ENCODE measurements around the gene DUSP11.

DUSP11 gene

DNA sequence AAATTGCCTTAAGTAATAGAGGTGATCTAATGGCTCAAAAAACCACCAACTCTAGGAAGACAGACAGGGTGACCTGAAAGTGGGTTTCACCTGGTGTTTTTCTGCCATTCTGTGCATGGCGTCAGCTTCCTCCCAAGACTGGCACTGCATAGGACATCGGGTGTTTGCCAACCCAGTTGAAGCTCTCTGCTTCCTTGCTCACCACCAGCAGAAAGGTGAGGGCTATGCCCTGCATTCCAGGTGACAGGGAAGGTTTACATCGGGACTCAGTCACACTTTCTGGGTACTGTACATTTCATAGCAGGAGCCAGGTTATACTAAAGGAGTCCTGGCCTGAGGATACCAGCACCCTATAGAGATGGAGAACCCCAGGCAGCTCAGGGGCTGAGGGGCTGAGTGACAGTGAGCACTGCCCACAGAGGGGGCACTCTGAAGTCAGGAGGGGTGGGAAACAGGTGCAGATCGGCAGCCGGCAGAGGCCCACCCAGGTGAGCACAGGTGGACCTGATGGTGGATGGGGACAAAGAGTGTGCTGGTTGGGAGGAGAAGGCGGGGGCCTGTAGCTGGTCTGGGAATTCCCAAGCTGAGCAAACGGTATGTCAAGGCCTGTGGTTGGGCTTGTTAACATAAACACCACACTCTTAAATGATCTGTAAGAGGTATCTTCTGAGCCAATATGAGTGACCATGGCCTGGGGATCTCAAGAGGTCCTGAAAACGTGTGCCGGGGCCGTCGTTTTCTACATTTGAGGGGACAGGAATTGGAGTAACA is 60.9 kb downstream of the DUSP11 start:
- no peak for TF ChIP-seq CTCF (IDR thresholded peaks at IDR 0.05)

GRCh38 chr2:73718421-73718820 is 61.5 kb downstream of the DUSP11 start:
- no peak for TF ChIP-seq CTCF (IDR thresholded peaks at IDR 0.05)

DNA sequence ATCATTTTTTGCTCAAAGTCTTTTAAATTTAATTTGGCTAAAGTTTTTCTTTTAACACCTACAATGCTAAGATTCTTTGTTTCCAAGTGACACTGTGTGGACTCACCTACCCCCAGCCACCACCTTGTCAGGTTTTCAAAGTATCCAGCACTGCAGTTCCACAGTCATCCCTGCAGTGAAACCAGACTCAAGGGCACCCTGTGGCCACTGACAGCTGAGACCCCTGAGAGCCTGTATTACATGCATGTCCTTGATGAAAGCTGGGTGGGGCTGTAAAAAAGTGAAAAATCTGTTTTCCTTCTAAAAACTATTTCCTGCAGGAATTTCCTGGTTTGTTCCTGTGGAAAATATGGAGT is 62.7 kb downstream of the DUSP11 start:
- TF ChIP-seq CTCF (IDR thresholded peaks at IDR 0.05), result no peak

DNA sequence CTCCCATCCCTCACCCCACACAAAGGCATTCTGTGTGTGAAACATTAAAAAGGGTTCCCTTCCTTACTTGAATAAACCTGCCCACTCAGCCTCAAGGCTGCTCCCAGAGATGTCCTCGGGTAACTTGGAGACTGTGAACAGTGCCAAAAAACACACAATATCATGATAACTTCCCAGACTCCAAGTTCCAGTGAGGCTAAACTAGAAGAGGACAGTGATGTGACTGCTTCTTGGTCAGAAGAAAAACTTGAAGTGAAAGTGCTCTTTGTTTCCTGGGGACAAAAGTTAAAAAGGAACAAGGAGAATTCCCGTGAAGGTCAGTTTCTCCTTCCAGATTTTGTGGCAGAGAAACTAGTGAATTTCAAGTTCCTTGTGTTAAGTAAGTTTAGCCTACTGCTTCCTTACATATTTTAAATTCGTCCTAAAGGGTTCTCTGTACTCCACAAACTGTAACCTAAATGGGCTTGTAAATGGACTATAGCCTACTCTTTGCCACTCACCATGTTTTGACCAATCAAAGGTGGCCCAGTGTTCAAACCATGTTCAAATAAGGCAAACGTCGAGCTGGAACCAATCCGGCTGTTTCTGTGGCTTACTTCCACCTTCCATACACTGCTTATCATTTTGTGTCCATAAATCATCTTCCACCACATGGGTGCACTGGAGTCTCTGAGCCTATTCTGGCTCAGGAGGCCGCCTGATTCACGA is 63.2 kb downstream of the DUSP11 start:
- TF ChIP-seq CTCF (IDR thresholded peaks at IDR 0.05), result no peak

GRCh38 chr2:73714091-73714490 is 65.8 kb downstream of the DUSP11 start:
- TF ChIP-seq CTCF (IDR thresholded peaks at IDR 0.05), result no peak

Data from LNCAP (cell line).